ENCODE measurements around the gene ADIPOR1.

The ADIPOR1 gene

DNA sequence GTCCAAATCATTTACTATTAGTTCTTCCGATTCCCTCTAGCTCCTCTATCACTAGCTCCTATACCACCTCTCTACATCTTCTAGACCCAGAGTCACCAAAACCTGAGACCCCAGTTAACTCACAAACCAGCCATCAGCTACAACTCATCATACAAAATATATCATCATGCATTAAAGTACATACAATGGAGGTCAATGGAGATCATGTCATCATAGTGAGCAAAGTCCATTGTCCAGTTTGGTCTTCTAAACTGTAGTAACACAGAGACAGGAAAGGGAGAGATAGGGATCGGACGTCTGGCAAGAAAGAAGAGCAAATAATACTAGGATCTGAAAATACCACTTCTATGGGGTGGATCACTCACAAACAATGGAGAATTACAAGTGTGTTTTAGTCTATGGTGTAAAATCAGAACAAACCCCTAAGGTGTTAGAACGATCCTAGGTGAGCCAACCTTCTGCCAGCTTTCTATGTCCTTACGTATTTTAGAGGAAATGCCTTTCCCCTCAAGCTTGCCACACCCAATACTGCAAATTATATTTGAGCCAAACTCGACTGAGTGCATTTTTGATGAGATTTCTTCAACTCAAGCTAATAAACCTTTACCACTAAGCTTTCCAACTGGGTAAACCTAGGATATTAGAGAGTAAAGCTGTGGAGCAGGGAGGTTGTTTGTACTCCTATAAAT lies 3.9 kb downstream of the ADIPOR1 start:
- no peak overlapping the region for H3K27ac ChIP-seq (replicated peaks)
- no peak for DNase-seq (ENCODE audit: low read depth in 1 of 2, low spot score in 1 of 2)
- no peak overlapping the region for H3K4me3 ChIP-seq (replicated peaks; ENCODE audit: insufficient read depth, low read length)
- H3K27me3 ChIP-seq (ENCODE audit: insufficient read depth, poor library complexity, severe bottlenecking) = no peaks in the 10 kb centered on the region
- TF ChIP-seq GABPA (IDR thresholded peaks at IDR 0.05; ENCODE audit: low read depth) = no peak
- TF ChIP-seq, protein P1, sequence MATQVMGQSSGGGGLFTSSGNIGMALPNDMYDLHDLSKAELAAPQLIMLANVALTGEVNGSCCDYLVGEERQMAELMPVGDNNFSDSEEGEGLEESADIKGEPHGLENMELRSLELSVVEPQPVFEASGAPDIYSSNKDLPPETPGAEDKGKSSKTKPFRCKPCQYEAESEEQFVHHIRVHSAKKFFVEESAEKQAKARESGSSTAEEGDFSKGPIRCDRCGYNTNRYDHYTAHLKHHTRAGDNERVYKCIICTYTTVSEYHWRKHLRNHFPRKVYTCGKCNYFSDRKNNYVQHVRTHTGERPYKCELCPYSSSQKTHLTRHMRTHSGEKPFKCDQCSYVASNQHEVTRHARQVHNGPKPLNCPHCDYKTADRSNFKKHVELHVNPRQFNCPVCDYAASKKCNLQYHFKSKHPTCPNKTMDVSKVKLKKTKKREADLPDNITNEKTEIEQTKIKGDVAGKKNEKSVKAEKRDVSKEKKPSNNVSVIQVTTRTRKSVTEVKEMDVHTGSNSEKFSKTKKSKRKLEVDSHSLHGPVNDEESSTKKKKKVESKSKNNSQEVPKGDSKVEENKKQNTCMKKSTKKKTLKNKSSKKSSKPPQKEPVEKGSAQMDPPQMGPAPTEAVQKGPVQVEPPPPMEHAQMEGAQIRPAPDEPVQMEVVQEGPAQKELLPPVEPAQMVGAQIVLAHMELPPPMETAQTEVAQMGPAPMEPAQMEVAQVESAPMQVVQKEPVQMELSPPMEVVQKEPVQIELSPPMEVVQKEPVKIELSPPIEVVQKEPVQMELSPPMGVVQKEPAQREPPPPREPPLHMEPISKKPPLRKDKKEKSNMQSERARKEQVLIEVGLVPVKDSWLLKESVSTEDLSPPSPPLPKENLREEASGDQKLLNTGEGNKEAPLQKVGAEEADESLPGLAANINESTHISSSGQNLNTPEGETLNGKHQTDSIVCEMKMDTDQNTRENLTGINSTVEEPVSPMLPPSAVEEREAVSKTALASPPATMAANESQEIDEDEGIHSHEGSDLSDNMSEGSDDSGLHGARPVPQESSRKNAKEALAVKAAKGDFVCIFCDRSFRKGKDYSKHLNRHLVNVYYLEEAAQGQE (IDR thresholded peaks at IDR 0.05; ENCODE audit: insufficient replicate concordance, low read depth) = no peak
- no peak for TF ChIP-seq POLR2AphosphoS5 (IDR thresholded peaks at IDR 0.05; ENCODE audit: low read depth)
- TF ChIP-seq, protein P2, sequence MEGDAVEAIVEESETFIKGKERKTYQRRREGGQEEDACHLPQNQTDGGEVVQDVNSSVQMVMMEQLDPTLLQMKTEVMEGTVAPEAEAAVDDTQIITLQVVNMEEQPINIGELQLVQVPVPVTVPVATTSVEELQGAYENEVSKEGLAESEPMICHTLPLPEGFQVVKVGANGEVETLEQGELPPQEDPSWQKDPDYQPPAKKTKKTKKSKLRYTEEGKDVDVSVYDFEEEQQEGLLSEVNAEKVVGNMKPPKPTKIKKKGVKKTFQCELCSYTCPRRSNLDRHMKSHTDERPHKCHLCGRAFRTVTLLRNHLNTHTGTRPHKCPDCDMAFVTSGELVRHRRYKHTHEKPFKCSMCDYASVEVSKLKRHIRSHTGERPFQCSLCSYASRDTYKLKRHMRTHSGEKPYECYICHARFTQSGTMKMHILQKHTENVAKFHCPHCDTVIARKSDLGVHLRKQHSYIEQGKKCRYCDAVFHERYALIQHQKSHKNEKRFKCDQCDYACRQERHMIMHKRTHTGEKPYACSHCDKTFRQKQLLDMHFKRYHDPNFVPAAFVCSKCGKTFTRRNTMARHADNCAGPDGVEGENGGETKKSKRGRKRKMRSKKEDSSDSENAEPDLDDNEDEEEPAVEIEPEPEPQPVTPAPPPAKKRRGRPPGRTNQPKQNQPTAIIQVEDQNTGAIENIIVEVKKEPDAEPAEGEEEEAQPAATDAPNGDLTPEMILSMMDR (IDR thresholded peaks at IDR 0.05; ENCODE audit: insufficient read depth, low read length) = no peak
- no peak for TF ChIP-seq SPI1 (IDR thresholded peaks at IDR 0.05; ENCODE audit: borderline replicate concordance, low read depth)

DNA sequence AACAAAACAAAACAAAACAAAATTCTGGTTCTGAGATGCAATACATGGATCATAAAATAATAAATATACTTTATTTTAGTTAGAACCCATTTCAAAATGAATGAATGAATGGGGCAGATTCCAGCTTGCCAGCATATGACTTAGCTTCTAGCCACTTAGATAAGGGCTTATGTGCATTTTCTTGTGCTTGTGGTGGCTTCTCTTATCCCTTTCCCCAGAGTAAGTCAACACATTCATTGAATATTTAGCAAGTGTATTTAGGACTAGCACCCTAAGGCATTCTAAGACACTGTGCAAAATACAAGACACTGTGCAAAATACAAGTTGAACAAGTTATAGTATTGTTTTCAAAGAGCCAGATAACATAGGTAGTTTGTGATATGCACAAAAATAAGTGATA lies 4.7 kb downstream of the ADIPOR1 start:
- Histone ChIP-seq H3K27me3 (ENCODE audit: insufficient read depth, poor library complexity, severe bottlenecking) (no peaks in the 10 kb centered on the region), H3K27ac (replicated peaks) (peak overlapping the region; percentile 34; the same call in 1 of the 2 replicates), H3K4me3 (replicated peaks; ENCODE audit: insufficient read depth, low read length) (no peak overlapping the region)
- DNase-seq (ENCODE audit: low read depth in 1 of 2, low spot score in 1 of 2) = no peak
- TF ChIP-seq POLR2AphosphoS5 (IDR thresholded peaks at IDR 0.05; ENCODE audit: low read depth) (no peak), SPI1 (IDR thresholded peaks at IDR 0.05; ENCODE audit: borderline replicate concordance, low read depth) (no peak), GABPA (IDR thresholded peaks at IDR 0.05; ENCODE audit: low read depth) (no peak)
- TF ChIP-seq, protein P2 (IDR thresholded peaks at IDR 0.05; ENCODE audit: insufficient read depth, low read length) = no peak
- TF ChIP-seq, protein P1 (IDR thresholded peaks at IDR 0.05; ENCODE audit: insufficient replicate concordance, low read depth) = no peak

DNA sequence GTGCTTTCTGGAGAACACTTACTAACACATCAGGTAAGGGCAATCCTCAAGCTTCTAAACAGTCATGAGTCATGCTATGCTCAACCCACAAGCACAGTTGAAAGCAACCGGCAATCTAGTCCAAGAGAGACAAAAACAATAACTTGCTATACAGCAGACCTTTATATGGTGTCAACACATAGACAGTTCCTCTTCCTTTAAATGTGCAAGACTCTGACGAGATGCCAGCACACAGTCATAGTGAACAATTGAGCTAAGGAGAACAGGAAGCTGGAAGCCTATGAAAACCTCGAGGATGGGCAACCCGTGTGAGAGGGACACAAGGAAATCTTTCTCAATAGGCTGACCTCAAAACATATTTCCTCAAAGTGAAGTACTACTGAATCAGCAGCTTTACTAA lies 5.3 kb downstream of the ADIPOR1 start:
- DNase-seq (ENCODE audit: low read depth in 1 of 2, low spot score in 1 of 2) = peak; percentile 96 to 97
- H3K4me3 ChIP-seq (replicated peaks; ENCODE audit: insufficient read depth, low read length) = no peak overlapping the region
- no peaks in the 10 kb centered on the region for H3K27me3 ChIP-seq (ENCODE audit: insufficient read depth, poor library complexity, severe bottlenecking)
- TF ChIP-seq SPI1 (IDR thresholded peaks at IDR 0.05; ENCODE audit: borderline replicate concordance, low read depth) (peak; percentile 96), POLR2AphosphoS5 (IDR thresholded peaks at IDR 0.05; ENCODE audit: low read depth) (peak; percentile 44; the same call in 1 of the 2 replicates), GABPA (IDR thresholded peaks at IDR 0.05; ENCODE audit: low read depth) (peak; percentile 52; the same call in 1 of the 2 replicates)
- TF ChIP-seq, protein P2 (IDR thresholded peaks at IDR 0.05; ENCODE audit: insufficient read depth, low read length) = no peak
- H3K27ac ChIP-seq (replicated peaks) = peak overlapping the region; percentile 46
